Subcutaneous abdominal adipose tissue (tissue), 5 donors: Measurements from ENCODE around the gene GLB1L.
A peak's percentile ranks its signal among the peaks of the same experiment; 100 is the strongest.

ENCODE experiments used
- H3K27ac ChIP-seq: one replicate; pipeline ENCODE4 v1.7.0; 2013; ENCODE audit warnings: low read depth, mild to moderate bottlenecking, inconsistent platforms, low read length, moderate library complexity
- H3K27me3 ChIP-seq, 5 donors: one replicate each; pipeline ENCODE4 v1.7.0; 2013; ENCODE audit warnings: low read length in 5 of 5, inconsistent platforms in 1 of 5; ENCODE audit not compliant: control insufficient read depth in 5 of 5, insufficient read depth in 4 of 5
- H3K36me3 ChIP-seq, 5 donors: one replicate each; pipeline ENCODE4 v1.7.0; 2013; ENCODE audit warnings: low read length in 5 of 5; ENCODE audit not compliant: control insufficient read depth in 5 of 5, insufficient read depth in 5 of 5
- H3K4me1 ChIP-seq, 5 donors: one replicate each; pipeline ENCODE4 v1.7.0; 2013; ENCODE audit warnings: low read length in 5 of 5, mild to moderate bottlenecking in 3 of 5, moderate library complexity in 1 of 5; ENCODE audit not compliant: control insufficient read depth in 5 of 5, insufficient read depth in 5 of 5
- H3K4me3 ChIP-seq, 5 donors: one replicate each; pipeline ENCODE4 v1.7.0; 2013; ENCODE audit warnings: low read length in 5 of 5, low read depth in 1 of 5
- H3K9ac ChIP-seq, 5 donors: one replicate each; pipeline ENCODE4 v1.7.0; 2013; ENCODE audit warnings: low read length in 5 of 5, mild to moderate bottlenecking in 4 of 5, moderate library complexity in 3 of 5
- H3K9me3 ChIP-seq, 5 donors: one replicate each; pipeline ENCODE4 v1.7.0; 2013; ENCODE audit warnings: low read length in 5 of 5; ENCODE audit not compliant: control insufficient read depth in 5 of 5
- donor health status: healthy.
- donor health status: healthy.
- donor health status: healthy.
- donor health status: healthy.
- donor health status: healthy.

Gene GLB1L

DNA sequence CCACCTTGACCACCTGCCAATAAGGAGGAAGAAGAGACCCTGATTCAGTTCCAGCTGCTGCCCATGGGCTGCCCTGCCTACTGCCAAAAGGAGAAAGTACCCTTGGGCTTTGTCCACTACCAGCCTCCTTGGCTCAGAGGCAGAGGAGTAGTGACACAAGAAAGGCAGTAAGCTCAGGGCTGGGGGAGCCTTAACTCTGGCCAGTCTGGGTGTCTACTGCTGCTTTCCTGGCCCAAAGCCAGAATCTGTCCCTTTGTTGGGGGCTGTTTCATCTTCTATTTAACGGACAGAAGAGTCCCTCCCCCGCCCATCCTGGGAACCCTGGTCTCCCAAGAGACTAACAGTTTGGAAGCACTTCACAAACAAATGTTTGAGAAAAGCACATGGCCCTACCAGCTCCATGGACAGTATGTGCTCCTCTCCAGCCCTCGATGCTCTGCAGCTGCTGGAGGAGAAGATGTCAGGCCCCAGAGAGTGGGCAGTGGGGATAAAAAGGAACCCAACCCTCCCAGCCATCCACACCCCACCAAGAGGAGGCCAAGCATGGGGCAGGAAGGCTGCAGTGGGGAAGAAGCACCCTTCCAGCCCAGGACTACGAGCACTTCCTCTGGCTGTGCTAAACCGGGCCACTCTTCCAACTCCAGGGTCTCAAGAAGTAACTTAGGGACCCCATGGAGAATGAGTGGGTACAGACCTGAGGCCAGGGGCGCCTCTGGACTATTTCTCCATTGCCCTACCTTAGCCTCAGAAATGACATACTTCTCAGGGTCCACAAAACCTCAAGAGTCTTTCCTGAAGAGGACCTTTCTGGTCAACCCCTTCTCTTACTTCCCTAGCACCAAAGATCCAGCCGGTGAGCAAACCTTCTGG lies 17.0 kb downstream of the GLB1L start:
- H3K27me3 ChIP-seq = no peaks in the 10 kb centered on the region
- H3K9ac ChIP-seq = peak overlapping the region; percentile 80 to 98 (median 91)
- H3K36me3 ChIP-seq = peaks cover 10 to 53% (median 45%) of the 10 kb centered on the region in 5 donors
- peaks cover 7 to 40% (median 27%) of the 10 kb centered on the region in 5 donors for H3K4me1 ChIP-seq
- peak overlapping the region; percentile 89 for H3K27ac ChIP-seq
- no peaks in the 10 kb centered on the region for H3K9me3 ChIP-seq
- H3K4me3 ChIP-seq = peak overlapping the region; percentile 76 to 95 (median 83)

DNA sequence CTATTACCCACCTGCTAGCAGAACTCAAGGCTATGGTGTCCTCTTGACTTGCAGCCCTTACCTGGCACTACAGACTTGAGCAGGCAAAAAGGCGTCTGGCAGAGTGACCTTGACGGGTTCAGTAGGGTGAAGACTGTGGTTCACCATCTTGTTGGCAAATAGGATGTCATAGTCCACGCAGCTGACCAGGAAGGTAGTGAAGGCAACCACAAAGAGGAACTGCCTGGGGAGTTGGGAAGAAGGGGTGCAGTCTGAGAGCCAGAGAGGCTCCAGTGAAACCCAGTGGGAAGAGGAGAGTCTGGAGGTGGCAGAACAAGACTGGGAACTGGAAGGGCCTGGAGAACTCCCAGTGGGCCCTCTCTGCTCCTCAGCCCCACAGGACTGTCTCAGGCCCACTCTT lies 19.9 kb downstream of the GLB1L start:
- Histone ChIP-seq H3K27me3 (no peaks in the 10 kb centered on the region), H3K9me3 (no peaks in the 10 kb centered on the region), H3K27ac (no peak overlapping the region), H3K4me3 (no peak overlapping the region), H3K36me3 (peaks cover 4 to 65% (median 56%) of the 10 kb centered on the region in 5 donors), H3K4me1 (peaks cover 7 to 33% (median 22%) of the 10 kb centered on the region in 5 donors), H3K9ac (no peak overlapping the region)

DNA sequence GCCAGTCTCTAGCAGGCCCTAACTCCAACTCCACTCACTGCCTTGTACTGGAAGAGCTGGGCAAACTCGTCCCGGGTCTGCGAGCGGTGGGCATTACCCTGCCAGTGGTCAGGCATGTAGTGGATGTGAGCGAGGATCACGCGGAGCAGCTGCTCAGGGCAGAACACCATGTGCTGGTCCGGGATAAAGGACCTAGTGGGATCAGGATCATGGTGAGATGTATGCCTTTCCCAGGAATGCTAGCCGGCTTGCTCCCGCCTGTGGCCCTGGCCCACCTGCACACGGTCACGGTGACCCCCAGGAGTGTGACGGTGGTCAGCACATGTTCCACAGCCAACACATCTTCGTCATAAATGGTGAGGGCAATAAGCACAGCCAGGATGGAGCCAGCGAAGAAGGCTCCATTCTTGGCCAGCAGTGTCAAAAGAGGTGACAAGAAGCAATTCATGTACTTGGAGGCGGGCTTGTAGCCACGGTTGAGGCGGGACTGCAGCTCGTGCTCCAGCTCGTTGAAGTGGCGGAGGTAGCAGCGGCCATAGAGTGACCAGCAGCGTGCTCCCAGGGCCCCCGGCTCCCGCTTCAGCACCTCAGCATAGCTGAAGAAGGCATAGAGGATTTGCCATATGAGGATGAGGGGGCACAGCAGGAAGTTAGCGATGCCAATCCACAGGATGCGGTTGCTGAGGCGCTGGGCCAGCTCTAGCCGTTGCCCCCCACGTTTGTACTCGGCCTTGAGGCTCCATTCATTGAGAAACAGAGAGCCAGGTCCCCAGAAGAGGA lies 21.2 kb downstream of the GLB1L start:
- Histone ChIP-seq H3K4me1 (peaks cover 9 to 34% (median 26%) of the 10 kb centered on the region in 5 donors), H3K9me3 (no peaks in the 10 kb centered on the region), H3K27ac (no peak overlapping the region), H3K4me3 (no peak overlapping the region), H3K36me3 (peaks cover 4 to 73% (median 63%) of the 10 kb centered on the region in 5 donors), H3K9ac (no peak overlapping the region), H3K27me3 (no peaks in the 10 kb centered on the region)

DNA sequence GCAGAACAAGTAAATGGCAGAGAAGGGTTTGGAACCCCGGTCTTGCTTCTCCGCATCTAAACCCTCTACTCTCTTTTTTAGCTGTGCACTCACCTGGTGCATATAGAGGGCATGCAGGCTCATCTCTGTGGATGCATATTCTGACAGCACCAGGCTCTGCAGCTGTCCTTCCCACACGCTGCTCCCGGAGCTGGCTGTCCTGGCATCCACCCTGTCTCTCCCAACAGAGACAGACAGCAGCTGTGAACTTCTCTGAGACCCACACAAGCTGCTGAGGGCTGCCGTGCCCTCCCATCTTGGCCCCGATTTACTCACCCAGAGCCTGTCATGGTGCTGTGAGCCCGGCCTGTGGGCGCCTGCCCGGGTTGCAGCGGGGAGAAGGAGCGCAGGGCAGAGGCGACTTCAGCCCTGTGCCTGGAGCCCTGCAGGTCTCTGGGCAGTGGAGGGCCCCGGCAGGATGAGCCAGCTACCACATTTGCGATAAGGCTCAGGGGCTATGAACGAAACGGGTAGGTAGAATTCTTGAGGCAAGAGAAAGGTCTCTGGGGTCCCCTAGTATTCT lies 23.2 kb downstream of the GLB1L start:
- H3K27me3 ChIP-seq = no peaks in the 10 kb centered on the region
- no peak overlapping the region for H3K9ac ChIP-seq
- H3K4me1 ChIP-seq = peaks cover 4 to 37% (median 26%) of the 10 kb centered on the region in 5 donors
- no peaks in the 10 kb centered on the region for H3K9me3 ChIP-seq
- H3K4me3 ChIP-seq = no peak overlapping the region
- peaks cover 4 to 70% (median 63%) of the 10 kb centered on the region in 5 donors for H3K36me3 ChIP-seq
- no peak overlapping the region for H3K27ac ChIP-seq

DNA sequence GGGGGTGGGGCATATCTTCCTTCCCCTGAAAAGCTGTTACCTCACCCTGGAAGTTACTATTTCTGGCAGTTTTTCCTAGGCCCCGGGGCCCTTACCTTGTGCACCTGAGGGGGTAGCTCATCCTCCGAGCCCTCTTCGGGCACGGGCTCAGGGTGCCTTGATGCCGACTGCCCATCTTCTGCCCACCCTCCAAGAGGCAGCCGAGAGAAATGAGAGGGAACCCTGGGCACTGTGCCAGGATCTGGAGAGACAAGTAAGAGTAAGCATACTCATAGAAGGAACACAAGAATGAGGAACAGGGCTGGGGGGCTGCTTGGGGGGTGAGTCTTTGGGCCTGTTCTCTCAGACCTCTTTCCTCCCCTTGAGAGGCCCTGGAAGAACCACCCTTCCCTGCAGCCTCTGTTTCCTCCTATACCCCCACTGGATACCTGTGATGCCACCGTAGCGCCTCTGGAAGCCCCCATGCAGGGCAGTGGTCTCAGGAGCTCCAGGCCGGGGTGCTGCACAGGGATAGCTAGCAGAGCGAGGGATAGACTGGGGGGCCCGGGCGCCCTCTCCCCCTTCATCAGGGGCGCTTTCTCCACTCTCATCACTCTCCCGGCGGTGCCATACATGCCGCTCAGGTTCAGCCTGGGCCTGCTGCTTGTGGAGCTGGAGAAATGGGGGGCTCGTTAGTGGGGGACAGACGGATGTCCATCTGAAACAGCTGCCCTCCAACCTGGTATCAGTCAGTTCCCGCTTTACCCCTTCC lies 24.4 kb downstream of the GLB1L start:
- Histone ChIP-seq H3K9ac (no peak overlapping the region), H3K27me3 (no peaks in the 10 kb centered on the region), H3K9me3 (no peaks in the 10 kb centered on the region), H3K36me3 (peaks cover 4 to 66% (median 63%) of the 10 kb centered on the region in 5 donors), H3K27ac (no peak overlapping the region), H3K4me3 (no peak overlapping the region), H3K4me1 (peaks cover 4 to 45% (median 34%) of the 10 kb centered on the region in 5 donors)

DNA sequence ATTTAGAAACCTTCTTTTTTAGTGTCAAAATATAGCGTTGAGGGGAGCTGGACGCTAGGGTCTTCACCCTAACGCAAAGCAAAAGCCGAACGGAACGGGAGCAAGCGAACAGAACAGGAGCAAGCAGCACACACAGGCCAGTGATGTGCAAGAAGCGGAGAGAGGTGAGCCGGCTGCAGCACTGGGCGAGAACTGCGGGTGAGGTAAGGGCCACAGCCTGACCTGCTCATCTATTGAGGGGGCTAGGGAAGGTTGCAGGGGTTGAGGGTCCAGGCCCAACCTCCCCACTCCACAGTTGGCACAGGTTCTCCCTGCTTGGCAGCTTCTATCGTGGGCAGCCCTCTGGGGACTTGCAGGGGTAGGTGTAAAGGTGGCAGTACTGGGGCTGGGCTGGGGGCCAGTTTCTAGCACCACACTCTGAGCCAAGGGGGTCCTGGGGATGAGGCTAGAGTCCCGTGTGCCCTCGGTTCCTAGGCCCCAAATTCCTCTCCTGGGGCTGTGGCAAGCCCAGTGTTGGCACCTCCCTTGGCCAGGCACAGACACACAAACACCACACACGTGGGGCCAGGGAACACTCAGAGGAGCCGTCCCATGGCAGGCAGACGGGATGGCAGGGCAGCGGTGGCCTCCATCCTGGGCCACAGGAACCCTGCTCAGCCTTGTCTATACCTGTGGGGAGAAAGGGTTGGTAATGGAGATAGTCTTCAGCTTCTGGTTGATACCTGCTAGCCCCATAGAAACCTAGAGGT lies 25.3 kb downstream of the GLB1L start:
- Histone ChIP-seq H3K9me3 (no peaks in the 10 kb centered on the region), H3K27me3 (no peaks in the 10 kb centered on the region), H3K4me1 (peaks cover 4 to 38% (median 34%) of the 10 kb centered on the region in 5 donors), H3K4me3 (peak overlapping the region in 2 of 5 donors; percentile 67 to 74), H3K9ac (peak overlapping the region in 2 of 5 donors; percentile 68 to 77), H3K36me3 (peaks cover 4 to 66% (median 58%) of the 10 kb centered on the region in 5 donors), H3K27ac (no peak overlapping the region)

DNA sequence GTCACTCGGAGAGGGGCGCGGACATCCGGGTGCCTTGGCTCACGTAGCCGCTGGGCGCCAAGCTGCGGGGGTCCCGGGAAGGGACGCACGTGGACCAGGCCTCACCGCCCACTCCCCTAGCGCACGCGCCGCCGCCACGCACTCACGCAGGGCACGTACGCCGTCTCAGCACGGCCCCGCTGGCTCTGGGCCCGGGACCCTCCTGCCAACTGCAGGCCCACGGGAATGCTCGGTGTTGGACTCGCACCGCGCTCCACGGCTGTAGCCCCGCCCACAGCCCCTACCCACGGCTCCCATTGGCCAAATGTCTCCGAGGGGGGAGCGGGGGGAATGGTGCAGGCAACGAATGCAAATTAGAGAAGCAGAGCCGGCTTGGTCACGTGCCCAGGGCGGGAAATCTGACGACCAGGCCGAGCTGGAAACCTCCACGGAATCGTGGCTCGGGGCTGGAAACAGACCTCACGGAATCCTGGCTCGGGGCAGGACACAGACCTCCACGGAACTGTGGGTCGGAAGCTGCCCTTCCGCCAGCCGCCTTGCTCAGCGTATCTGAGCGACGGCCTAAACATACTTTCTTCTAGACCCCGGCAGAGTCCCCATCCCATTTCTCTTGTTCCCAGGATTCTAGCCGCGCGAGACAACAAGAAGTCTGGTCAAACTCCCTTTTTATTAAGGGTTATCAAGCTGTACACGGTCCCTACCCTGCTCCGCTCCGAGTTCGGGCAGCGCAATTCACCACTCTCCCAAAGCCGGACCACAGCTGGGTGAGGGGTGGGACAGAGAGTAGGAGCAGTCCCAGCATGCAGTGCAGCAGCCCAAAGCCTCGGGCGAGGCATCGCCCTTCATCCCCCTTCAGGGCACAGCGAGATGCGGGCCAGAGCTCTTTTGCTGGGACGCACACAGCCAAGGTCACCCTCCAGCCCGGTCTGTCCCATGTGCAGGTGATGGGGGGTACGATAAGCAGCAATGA lies 26.2 kb downstream of the GLB1L start, which contains the start of gene ABCB6:
Gene ABCB6 (minus strand): TSS at position 227 of the 970 bp plus-strand sequence. CDS start 285 bp downstream, outside the sequence.
- Histone ChIP-seq H3K36me3 (peaks cover 4 to 66% (median 58%) of the 10 kb centered on the region in 5 donors), H3K9ac (peak within 1 kb of the TSS; percentile 48 to 82 (median 68)), H3K4me3 (peak within 1 kb of the TSS; percentile 65 to 74 (median 67)), H3K4me1 (peaks cover 4 to 38% (median 34%) of the 10 kb centered on the region in 5 donors), H3K27me3 (no peaks in the 10 kb centered on the region), H3K9me3 (no peaks in the 10 kb centered on the region), H3K27ac (peak within 1 kb of the TSS; percentile 92)

DNA sequence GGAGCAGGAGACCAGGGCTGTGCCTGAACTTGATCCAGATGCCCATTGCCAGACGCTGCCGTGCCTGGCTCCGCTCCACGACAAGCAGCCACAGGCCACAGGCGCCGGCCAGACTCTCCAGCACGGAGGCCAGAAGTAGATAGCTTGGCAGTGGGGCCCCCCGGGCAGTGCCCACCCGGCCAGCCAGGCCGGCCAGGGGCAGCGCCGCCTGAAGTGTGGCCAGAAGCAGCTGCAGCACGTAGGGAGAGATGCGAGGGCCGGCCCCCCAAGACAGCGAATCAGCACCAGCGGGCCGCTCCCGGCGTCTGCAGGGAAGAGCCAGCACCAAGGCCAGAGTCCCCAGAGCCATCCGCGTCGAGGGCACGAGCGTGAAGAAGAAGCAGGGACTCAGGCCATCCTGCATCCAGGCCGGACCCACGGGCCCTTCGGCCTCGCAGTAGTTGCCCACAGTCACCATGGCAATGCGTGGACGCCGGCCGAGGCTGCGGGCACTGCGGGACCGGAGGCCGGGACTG lies 27.0 kb downstream of the GLB1L start:
- H3K27me3 ChIP-seq = no peaks in the 10 kb centered on the region
- no peaks in the 10 kb centered on the region for H3K9me3 ChIP-seq
- H3K27ac ChIP-seq = peak overlapping the region; percentile 92
- peaks cover 4 to 65% (median 58%) of the 10 kb centered on the region in 5 donors for H3K36me3 ChIP-seq
- peak overlapping the region; percentile 65 to 74 (median 67) for H3K4me3 ChIP-seq
- peaks cover 2 to 38% (median 34%) of the 10 kb centered on the region in 5 donors for H3K4me1 ChIP-seq
- peak overlapping the region; percentile 48 to 82 (median 68) for H3K9ac ChIP-seq
